Fibroblast of skin of abdomen (primary cell): Measurements from ENCODE around the gene CHD3.

ENCODE experiments used
- DNase-seq: peaks from one replicate; pipeline ENCODE4 v3.0.0-alpha.2; 2013

Gene CHD3

DNA sequence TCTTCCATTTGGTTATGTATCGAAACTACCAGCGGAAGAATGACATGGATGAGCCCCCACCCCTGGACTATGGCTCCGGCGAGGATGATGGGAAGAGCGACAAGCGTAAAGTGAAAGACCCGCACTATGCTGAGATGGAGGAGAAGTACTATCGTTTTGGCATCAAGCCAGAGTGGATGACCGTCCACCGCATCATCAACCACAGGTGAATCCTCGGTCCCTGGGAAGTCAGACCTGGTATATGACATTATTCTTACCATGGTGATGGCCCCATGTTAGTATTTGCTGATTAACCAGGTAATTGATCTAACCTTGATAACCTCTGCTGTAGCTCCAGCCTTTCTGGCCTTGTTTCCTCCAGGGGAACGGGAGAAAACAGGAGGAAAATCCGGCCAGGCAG lies 8.5 kb downstream of the CHD3 start:
- no peak for DNase-seq

- peak; percentile 52 for DNase-seq
These were observed 9.2 kb downstream of the CHD3 start for GRCh38 chr17:7897773-7898172.

DNA sequence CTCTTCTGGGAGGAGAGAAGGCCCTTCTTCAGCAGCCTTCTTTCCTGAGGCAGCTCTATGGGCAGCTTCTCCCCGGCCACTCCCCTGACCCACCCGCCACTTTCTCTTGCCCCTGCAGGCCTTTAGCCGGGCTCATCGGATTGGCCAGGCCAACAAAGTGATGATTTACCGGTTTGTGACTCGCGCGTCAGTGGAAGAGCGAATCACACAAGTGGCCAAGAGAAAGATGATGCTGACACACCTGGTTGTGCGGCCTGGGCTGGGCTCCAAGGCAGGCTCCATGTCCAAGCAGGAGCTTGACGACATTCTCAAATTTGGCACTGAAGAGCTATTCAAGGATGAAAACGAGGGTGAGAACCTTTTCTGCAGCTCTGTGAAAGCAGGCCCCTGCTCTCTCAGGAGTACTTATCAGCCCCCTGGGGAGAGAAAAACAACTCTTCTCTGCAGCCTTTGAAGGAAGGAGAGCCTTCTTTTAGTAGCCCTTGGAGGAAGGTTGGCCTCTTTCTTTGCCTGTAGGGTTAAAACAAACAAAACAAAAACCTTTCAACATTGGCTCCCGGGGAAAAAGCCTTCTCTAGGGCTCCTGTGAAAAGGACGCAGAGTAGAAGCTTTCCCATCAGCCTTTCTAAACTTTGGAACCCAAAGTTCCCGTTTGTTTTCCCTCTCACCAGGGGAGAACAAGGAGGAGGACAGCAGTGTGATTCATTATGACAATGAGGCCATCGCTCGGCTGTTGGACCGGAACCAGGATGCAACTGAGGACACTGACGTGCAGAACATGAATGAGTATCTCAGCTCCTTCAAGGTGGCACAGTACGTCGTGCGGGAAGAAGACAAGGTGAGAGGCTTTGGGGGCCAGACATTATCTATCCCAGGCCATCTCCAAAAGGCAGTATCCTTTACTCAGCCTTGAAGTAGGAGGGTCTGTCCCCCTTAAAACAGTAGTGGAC lies 14.8 kb downstream of the CHD3 start:
- no peak for DNase-seq

GRCh38 chr17:7909089-7909488 lies 20.5 kb downstream of the CHD3 start:
- no peak for DNase-seq

- DNase-seq, result no peak
These were observed 21.7 kb downstream of the CHD3 start for GRCh38 chr17:7910281-7910680.

DNA sequence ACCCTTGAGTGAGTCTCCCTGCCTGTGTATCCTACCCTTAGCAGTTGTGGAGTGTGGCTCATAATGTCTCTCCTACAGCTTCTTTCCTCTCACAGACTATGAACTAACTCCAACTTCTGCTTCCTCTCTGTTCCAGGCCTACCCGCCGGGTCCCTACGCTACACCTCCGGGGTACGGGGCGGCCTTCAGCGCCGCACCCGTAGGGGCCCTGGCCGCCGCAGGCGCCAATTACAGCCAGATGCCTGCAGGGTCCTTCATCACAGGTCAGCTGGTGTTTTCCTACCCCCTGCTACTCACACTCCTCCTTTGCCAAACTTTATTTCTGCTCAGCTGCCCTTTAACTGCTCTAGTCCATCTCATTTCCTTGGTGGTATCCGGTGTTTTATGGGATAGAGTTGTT lies 22.1 kb downstream of the CHD3 start:
- DNase-seq, result no peak

- no peak for DNase-seq
These were observed 22.5 kb downstream of the CHD3 start for GRCh38 chr17:7911116-7911515.

GRCh38 chr17:7912927-7913524 lies 24.4 kb downstream of the CHD3 start:
- peak; percentile 73 for DNase-seq

- peak; percentile 20 for DNase-seq
These were observed 26.6 kb downstream of the CHD3 start for GRCh38 chr17:7915179-7915610.

GRCh38 chr17:7915611-7916384 lies 27.2 kb downstream of the CHD3 start, which contains the start of gene RNF227:
Gene RNF227 (minus strand): TSS chr17:7916289. CDS start chr17:7916195, 94 bp downstream.
- peak; percentile 98 for DNase-seq

DNA sequence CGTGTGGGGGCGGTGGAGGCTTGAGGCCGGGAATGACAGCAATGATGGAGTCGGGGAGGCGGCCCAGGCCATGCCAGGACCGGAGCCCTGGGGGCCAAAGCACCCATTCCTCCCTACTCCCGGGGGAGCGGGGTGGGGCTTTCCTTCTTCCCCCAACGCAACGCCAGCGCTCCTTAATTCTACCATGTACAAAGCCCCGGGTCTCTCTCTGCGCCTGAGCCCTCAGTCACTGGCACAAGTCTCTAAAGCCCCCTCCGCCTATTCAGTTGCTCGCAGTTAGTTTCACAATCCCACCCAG lies 27.7 kb downstream of the CHD3 start:
- no peak for DNase-seq

DNA sequence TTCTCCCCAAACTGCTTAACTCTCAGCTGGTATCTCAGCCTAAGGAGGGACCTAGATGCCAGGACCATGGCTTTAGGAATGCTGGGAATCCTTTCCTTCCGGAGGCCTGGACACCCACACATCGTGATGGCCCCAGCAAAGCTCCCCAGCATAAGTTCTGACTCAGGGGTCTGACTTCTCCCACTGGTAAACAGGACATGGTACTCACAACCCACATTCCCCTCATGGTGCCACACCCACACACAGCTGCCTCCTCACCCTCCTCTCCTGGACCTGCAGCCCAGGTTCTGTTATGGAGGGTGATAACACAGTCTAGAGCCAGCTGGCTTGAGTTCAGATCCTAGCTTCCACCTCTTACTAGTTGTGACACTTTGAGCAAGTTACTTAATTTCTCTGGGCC lies 28.2 kb downstream of the CHD3 start:
- peak; percentile 56 for DNase-seq

DNA sequence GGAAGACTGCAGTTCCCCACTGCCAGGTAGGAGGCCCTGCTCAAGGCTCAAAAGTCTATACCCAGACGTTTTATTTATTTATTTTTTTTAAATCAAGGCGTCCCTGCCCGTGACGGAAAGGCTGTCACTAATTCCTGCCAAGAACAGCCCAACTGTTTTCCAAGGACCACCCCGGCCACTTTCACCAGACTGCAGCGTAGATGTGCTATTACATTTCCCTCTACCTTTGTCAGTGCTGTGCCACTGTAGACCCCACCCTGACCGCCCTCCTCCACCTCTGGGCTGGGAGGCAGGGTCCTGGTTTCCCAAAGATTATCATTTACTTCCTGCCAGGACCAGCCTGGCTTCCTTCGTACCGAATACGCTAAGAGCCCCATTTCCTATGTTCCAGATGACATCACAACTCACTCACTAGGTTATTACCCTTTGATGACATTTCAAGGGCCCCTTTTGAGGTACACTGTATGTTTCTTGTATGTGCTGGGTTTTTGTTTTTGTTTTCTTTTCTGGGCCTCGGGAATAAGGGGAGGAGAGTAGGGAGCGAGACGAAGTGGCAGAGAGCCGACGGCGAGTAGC lies 33.8 kb downstream of the CHD3 start:
- no peak for DNase-seq

DNA sequence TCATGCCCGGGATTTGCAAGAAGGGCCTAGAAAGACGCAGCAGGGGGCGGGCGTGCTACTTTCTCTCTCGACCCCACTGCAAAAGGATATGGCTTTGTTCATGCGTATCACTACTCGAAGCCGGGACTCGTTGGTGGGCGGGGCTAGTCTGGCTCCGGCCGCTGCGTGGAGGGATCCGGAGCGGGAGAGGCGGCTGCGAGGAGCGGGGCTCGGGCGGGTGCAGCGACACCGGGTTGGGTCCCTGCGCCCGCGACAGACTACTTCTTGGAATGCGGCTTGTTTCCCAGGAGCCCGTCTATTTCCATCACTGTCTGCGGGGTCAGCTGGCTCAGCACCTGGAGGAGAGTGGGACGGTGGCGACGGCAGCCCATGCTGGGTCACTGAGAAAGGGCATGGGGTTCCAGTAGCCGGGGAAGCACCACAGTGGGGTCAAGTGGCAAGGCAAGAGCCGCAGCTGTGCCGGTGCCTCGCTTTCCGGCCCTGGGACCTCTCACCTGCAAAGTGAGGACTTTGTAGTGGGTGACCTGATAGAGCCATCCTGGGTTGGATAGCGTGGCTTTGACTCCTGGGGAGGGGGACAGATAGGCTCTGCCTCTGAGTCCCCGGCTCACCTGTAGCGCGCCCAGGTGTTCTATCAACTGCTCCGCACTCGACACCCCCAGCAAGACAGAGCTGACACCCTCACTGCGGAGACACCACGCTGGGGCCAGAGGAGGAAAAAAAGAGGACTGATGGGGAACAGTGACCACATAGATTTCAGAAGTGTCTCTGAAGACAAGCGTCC lies 34.4 kb downstream of the CHD3 start:
- DNase-seq, result peak; percentile 85

GRCh38 chr17:7927596-7927995 lies 39.0 kb downstream of the CHD3 start:
- DNase-seq, result no peak

DNA sequence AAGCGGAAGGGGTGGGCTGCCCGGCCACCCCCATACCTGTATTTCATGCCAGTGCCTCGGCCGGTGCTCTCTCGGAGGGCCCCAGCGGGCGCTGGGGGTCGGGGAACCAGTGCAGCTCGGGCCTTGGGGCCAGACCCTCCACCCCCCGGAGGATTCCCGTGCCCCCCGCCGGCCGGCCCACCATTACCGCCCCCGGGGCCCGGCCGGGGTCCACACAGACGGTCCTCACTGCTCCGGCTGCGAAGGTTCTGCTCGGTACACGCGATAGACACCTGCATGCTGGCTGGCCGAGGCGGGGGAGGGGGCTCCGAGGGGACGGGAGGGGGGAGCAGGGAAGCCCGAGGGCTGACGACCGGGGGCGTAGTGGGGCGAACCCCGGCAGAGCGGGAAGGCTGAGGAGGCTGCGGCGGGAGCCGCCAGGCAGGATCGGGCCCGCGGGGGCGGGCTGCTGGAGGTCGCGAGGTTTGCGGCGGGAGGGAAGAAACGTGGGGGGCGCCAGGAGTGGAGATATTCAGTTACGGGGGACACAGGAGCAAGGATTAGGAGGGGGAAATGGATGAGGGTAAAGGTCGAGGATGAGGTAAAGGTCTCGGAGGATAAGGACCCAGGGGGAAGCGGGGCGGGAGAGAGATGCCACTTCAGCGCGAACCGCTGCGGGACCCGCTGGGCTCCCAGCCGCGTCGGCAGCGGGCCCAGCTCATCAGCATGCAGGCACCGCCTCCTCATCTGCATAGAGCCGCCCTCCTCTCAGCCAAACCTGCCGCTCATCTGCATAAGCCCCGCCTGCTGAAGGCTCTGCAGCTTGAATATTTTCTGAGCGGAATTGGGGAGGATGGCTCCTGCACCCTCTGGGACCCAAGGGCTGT lies 40.8 kb downstream of the CHD3 start, which contains the start of gene KCNAB3:
KCNAB3 (minus strand) TSS at position 699 of the 866 bp plus-strand sequence; CDS start at position 278, 421 bp downstream.
- peak; percentile 75 for DNase-seq

DNA sequence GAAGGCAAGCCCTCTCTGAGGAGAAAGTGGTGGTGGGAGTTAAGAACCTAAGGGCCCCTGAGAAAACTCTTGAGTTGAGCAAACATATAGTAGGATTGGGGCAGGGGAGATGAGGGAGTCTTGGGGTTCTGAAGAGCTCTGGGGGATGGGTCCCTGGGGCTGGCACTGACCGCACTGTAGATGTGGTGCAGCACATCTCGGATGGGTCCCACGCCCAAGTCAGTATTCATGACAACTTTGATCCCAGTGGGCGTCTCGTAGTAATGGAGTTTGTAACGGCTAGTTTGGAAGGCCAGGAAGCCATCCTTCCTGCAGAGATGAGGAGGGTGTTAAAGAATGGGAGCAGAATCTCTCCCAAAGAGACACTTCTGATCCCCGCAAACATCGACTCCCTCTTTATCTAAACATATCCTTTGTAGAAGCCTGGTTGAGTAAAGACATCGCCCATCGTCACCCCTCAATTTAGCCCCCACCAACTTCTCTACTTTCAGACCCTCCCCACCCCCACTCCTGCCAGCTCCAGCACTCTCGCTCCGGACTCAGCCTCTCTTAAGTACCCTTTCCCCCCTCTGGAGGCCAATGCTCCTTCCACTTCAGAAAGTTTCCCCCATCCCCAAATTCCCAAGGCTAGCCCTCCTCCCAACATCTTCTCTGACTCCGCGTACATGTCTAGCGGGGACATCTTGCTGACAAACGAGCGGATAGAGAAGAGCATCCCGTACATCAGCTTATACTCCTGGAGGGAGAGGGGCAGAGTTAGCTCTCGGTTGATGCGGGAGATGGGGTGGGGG lies 42.4 kb downstream of the CHD3 start:
- DNase-seq, result no peak

GRCh38 chr17:7931709-7932482 lies 43.3 kb downstream of the CHD3 start, which contains the start of the genes CNTROB and TRAPPC1:
Gene CNTROB (plus strand): TSS chr17:7932206. CDS start chr17:7933080, 874 bp downstream.
Gene TRAPPC1 (minus strand): TSS chr17:7931946. CDS start chr17:7931829, 117 bp downstream.
- DNase-seq, result peak; percentile 99

GRCh38 chr17:7932483-7932891 lies 43.9 kb downstream of the CHD3 start:
- peak; percentile 6 for DNase-seq
